Stomach (tissue), 4 donors: Measurements from ENCODE around the gene RPL5.

Source experiments
- POLR2A ChIP-seq, 4 donors: fragments of 450-650 bp; IDR thresholded peaks; one replicate each; pipeline ENCODE4 v1.6.1; 2016; ENCODE audit warnings: antibody characterized with exemption in 4 of 4, control low read depth in 2 of 4, mild to moderate bottlenecking in 1 of 4, moderate library complexity in 1 of 4
- POLR2AphosphoS5 ChIP-seq, 3 donors: sonication (generic); formaldehyde crosslinking; IDR thresholded peaks; one replicate each; pipeline ENCODE4 v1.6.1; 2016; ENCODE audit warnings: antibody characterized with exemption in 3 of 3

DNA sequence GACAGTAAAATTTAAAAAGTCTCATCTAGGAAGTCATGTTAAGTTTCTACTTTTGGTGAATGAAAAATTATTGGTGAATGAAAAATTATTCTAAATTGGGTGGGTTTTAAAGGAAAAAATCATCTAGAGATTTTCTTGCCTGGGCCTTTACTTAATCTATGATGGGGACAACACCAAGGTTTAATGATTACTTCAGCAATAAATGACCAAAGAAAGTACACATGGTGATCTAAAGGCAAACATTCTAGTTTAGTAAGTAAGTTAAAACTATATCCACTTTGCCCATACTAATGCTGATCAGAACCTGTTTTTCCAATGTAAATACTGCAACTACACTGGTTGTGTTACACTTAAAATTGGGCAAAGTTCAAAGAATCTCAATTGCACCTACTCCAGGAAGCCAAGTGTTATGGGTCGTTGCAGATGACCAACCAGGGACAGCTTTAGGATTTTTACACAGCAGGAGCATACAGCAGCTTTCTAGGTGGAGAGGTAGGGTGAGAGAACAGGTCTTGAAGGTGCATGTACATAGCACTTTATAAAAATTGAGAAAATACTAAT, 14.6 kb upstream of the RPL5 start:
- TF ChIP-seq POLR2A (IDR thresholded peaks at IDR 0.05) (no peak), POLR2AphosphoS5 (IDR thresholded peaks at IDR 0.05) (peak in 1 of 3 donors; percentile 52)
